Measurements from ENCODE around the gene COBL.
A peak's percentile ranks its signal among the peaks of the same experiment; 100 is the strongest.

Gene COBL

GRCh38 chr7:51072281-51072680 lies 244.3 kb downstream of the COBL start:
- Mint-ChIP-seq H3K4me3 (no peak overlapping the region), H3K4me1 (peaks cover 20% of the 10 kb centered on the region), H3K9me3 (no peaks in the 10 kb centered on the region), H3K27me3 (ENCODE audit: low read depth, poor library complexity) (no peaks in the 10 kb centered on the region), H3K36me3 (ENCODE audit: low read depth) (no peaks in the 10 kb centered on the region), H3K27ac (no peak overlapping the region)
- DNase-seq = no peak
- TF ChIP-seq CTCF (IDR thresholded peaks at IDR 0.05) = no peak

GRCh38 chr7:51071427-51071826 lies 245.2 kb downstream of the COBL start:
- Mint-ChIP-seq H3K27me3 (ENCODE audit: low read depth, poor library complexity) (no peaks in the 10 kb centered on the region), H3K9me3 (no peaks in the 10 kb centered on the region), H3K36me3 (ENCODE audit: low read depth) (no peaks in the 10 kb centered on the region), H3K4me1 (peaks cover 20% of the 10 kb centered on the region), H3K4me3 (no peak overlapping the region), H3K27ac (no peak overlapping the region)
- no peak for TF ChIP-seq CTCF (IDR thresholded peaks at IDR 0.05)
- DNase-seq = no peak

GRCh38 chr7:51070151-51070550 lies 246.5 kb downstream of the COBL start:
- peaks cover 6% of the 10 kb centered on the region for H3K9me3 Mint-ChIP-seq
- TF ChIP-seq CTCF (IDR thresholded peaks at IDR 0.05) = no peak

GRCh38 chr7:51069411-51070083 lies 247.1 kb downstream of the COBL start:
- H3K36me3 Mint-ChIP-seq (ENCODE audit: low read depth) = no peaks in the 10 kb centered on the region
- DNase-seq = no peak
- no peaks in the 10 kb centered on the region for H3K27me3 Mint-ChIP-seq (ENCODE audit: low read depth, poor library complexity)
- H3K9me3 Mint-ChIP-seq = peaks cover 6% of the 10 kb centered on the region
- H3K27ac Mint-ChIP-seq = no peak overlapping the region
- H3K4me3 Mint-ChIP-seq = no peak overlapping the region
- H3K4me1 Mint-ChIP-seq = peaks cover 20% of the 10 kb centered on the region
- no peak for TF ChIP-seq CTCF (IDR thresholded peaks at IDR 0.05)

More at GRCh38 chr7:51070151-51070550, 246.5 kb downstream of the COBL start:
- Mint-ChIP-seq H3K27me3 (ENCODE audit: low read depth, poor library complexity) (no peaks in the 10 kb centered on the region), H3K36me3 (ENCODE audit: low read depth) (no peaks in the 10 kb centered on the region), H3K4me1 (peaks cover 20% of the 10 kb centered on the region), H3K27ac (no peak overlapping the region), H3K4me3 (no peak overlapping the region)
- DNase-seq = no peak

- Mint-ChIP-seq H3K36me3 (ENCODE audit: low read depth) (no peaks in the 10 kb centered on the region), H3K27me3 (ENCODE audit: low read depth, poor library complexity) (no peaks in the 10 kb centered on the region), H3K4me1 (peaks cover 14% of the 10 kb centered on the region), H3K9me3 (peaks cover 10% of the 10 kb centered on the region), H3K27ac (no peak overlapping the region), H3K4me3 (no peak overlapping the region)
- no peak for TF ChIP-seq CTCF (IDR thresholded peaks at IDR 0.05)
- DNase-seq = no peak
These were observed 248.2 kb downstream of the COBL start for GRCh38 chr7:51068401-51068800.

GRCh38 chr7:51067757-51068156 lies 248.9 kb downstream of the COBL start:
- peaks cover 10% of the 10 kb centered on the region for H3K9me3 Mint-ChIP-seq
- H3K36me3 Mint-ChIP-seq (ENCODE audit: low read depth) = no peaks in the 10 kb centered on the region
- H3K4me1 Mint-ChIP-seq = peaks cover 7% of the 10 kb centered on the region
- peak; percentile 83 for TF ChIP-seq CTCF (IDR thresholded peaks at IDR 0.05)
- peak; percentile 75 for DNase-seq
- H3K4me3 Mint-ChIP-seq = no peak overlapping the region
- no peaks in the 10 kb centered on the region for H3K27me3 Mint-ChIP-seq (ENCODE audit: low read depth, poor library complexity)
- H3K27ac Mint-ChIP-seq = no peak overlapping the region
